ENCODE measurements around the gene NCMAP.

Gene NCMAP

GRCh38 chr1:24605534-24606295, 49.8 kb downstream of the NCMAP start:
- DNase-seq (ENCODE audit: insufficient read length, low spot score) = no peak
- FAIRE-seq = no peak
- TF ChIP-seq POLR2A (IDR thresholded peaks at IDR 0.05; ENCODE audit: low read depth, low read length) = no peak

GRCh38 chr1:24606296-24606605, 50.4 kb downstream of the NCMAP start:
- no peak for FAIRE-seq
- TF ChIP-seq POLR2A (IDR thresholded peaks at IDR 0.05; ENCODE audit: low read depth, low read length) = no peak
- no peak for DNase-seq (ENCODE audit: insufficient read length, low spot score)

GRCh38 chr1:24606621-24607020, 50.7 kb downstream of the NCMAP start:
- no peak for DNase-seq (ENCODE audit: insufficient read length, low spot score)
- no peak for FAIRE-seq
- no peak for TF ChIP-seq POLR2A (IDR thresholded peaks at IDR 0.05; ENCODE audit: low read depth, low read length)

GRCh38 chr1:24609949-24610517, 54.1 kb downstream of the NCMAP start:
- no peak for TF ChIP-seq POLR2A (IDR thresholded peaks at IDR 0.05; ENCODE audit: low read depth, low read length)
- no peak for FAIRE-seq
- no peak for DNase-seq (ENCODE audit: insufficient read length, low spot score)

- no peak for TF ChIP-seq POLR2A (IDR thresholded peaks at IDR 0.05; ENCODE audit: low read depth, low read length)
- no peak for FAIRE-seq
These were observed 63.5 kb downstream of the NCMAP start for GRCh38 chr1:24619376-24619775.

GRCh38 chr1:24620678-24621077, 64.8 kb downstream of the NCMAP start:
- FAIRE-seq = no peak

More at GRCh38 chr1:24619376-24619775, 63.5 kb downstream of the NCMAP start:
- no peak for DNase-seq (ENCODE audit: insufficient read length, low spot score)

GRCh38 chr1:24621121-24621520, 65.2 kb downstream of the NCMAP start:
- no peak for TF ChIP-seq POLR2A (IDR thresholded peaks at IDR 0.05; ENCODE audit: low read depth, low read length)
- DNase-seq (ENCODE audit: insufficient read length, low spot score) = no peak
- FAIRE-seq = no peak

More at GRCh38 chr1:24620678-24621077, 64.8 kb downstream of the NCMAP start:
- no peak for TF ChIP-seq POLR2A (IDR thresholded peaks at IDR 0.05; ENCODE audit: low read depth, low read length)
- DNase-seq (ENCODE audit: insufficient read length, low spot score) = no peak

- FAIRE-seq (no peak), DNase-seq (ENCODE audit: insufficient read length, low spot score) (no peak)
- no peak for TF ChIP-seq POLR2A (IDR thresholded peaks at IDR 0.05; ENCODE audit: low read depth, low read length)
These were observed 66.3 kb downstream of the NCMAP start for GRCh38 chr1:24622218-24622617.

GRCh38 chr1:24632832-24633175, 76.9 kb downstream of the NCMAP start:
- TF ChIP-seq POLR2A (IDR thresholded peaks at IDR 0.05; ENCODE audit: low read depth, low read length) = no peak
- FAIRE-seq (no peak), DNase-seq (ENCODE audit: insufficient read length, low spot score) (no peak)

GRCh38 chr1:24635195-24635843, 79.4 kb downstream of the NCMAP start:
- DNase-seq (ENCODE audit: insufficient read length, low spot score) (peak; percentile 13), FAIRE-seq (peak; percentile 97)
- no peak for TF ChIP-seq POLR2A (IDR thresholded peaks at IDR 0.05; ENCODE audit: low read depth, low read length)

GRCh38 chr1:24636661-24637357, 80.9 kb downstream of the NCMAP start:
- TF ChIP-seq POLR2A (IDR thresholded peaks at IDR 0.05; ENCODE audit: low read depth, low read length) = no peak
- FAIRE-seq (no peak), DNase-seq (ENCODE audit: insufficient read length, low spot score) (no peak)

- FAIRE-seq (no peak), DNase-seq (ENCODE audit: insufficient read length, low spot score) (no peak)
- TF ChIP-seq POLR2A (IDR thresholded peaks at IDR 0.05; ENCODE audit: low read depth, low read length) = no peak
These were observed 83.2 kb downstream of the NCMAP start for GRCh38 chr1:24639094-24639493.

GRCh38 chr1:24639881-24640280, 84.0 kb downstream of the NCMAP start:
- FAIRE-seq (no peak), DNase-seq (ENCODE audit: insufficient read length, low spot score) (no peak)
- no peak for TF ChIP-seq POLR2A (IDR thresholded peaks at IDR 0.05; ENCODE audit: low read depth, low read length)

GRCh38 chr1:24640288-24640687, 84.4 kb downstream of the NCMAP start:
- TF ChIP-seq POLR2A (IDR thresholded peaks at IDR 0.05; ENCODE audit: low read depth, low read length) = no peak
- no peak for DNase-seq (ENCODE audit: insufficient read length, low spot score)
- no peak for FAIRE-seq
